Limb (tissue), 2 donors: ENCODE measurements around the gene DRC3.
"Not testable (repeated sequence)": the region's sequence is repeated elsewhere in the genome, so short reads cannot be mapped to it uniquely, and the experiment has no call there.

Source experiments
- DNase-seq, 2 donors: peaks; one replicate each; pipeline ENCODE4 v3.0.0-alpha.2; 2016; ENCODE audit errors: extremely low spot score in 2 of 2

DRC3 gene, protein sequence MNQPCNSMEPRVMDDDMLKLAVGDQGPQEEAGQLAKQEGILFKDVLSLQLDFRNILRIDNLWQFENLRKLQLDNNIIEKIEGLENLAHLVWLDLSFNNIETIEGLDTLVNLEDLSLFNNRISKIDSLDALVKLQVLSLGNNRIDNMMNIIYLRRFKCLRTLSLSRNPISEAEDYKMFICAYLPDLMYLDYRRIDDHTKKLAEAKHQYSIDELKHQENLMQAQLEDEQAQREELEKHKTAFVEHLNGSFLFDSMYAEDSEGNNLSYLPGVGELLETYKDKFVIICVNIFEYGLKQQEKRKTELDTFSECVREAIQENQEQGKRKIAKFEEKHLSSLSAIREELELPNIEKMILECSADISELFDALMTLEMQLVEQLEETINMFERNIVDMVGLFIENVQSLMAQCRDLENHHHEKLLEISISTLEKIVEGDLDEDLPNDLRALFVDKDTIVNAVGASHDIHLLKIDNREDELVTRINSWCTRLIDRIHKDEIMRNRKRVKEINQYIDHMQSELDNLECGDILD

GRCh38 chr17:17972126-17972951 is at the start of gene DRC3, which contains the start of gene TOM1L2:
Gene DRC3 (plus strand): TSS chr17:17972862. CDS start chr17:17977599, 4,737 bp downstream.
Gene TOM1L2 (minus strand): TSS chr17:17972400. CDS start chr17:17972313, 87 bp downstream.
- DNase-seq = peak; percentile 100

GRCh38 chr17:17924131-17924856 is 48.4 kb upstream of the DRC3 start:
- no peak for DNase-seq

GRCh38 chr17:17924857-17925250 is 47.8 kb upstream of the DRC3 start:
- no peak for DNase-seq

DNA sequence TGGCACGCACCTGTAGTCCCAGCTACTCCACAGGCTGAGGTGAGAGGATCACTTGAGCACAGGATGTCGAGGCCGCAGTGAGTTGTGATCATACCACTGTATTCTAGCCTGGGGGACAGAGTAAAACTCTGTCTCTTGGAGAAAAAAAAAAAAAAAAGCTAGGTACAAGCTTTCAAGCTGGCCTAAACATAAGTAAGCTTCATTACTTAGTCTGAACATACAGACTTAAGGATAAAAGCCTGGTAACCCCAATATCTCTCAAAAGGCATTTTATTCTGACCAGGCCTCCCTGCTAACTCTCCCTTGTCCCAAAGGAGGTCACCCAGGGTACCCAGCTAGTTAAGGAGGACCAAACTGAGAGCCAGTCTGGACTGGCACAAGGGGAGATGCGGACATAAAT is 46.6 kb upstream of the DRC3 start:
- no peak for DNase-seq

- DNase-seq = no peak
Observed at GRCh38 chr17:17926840-17927449, 45.7 kb upstream of the DRC3 start.

DNA sequence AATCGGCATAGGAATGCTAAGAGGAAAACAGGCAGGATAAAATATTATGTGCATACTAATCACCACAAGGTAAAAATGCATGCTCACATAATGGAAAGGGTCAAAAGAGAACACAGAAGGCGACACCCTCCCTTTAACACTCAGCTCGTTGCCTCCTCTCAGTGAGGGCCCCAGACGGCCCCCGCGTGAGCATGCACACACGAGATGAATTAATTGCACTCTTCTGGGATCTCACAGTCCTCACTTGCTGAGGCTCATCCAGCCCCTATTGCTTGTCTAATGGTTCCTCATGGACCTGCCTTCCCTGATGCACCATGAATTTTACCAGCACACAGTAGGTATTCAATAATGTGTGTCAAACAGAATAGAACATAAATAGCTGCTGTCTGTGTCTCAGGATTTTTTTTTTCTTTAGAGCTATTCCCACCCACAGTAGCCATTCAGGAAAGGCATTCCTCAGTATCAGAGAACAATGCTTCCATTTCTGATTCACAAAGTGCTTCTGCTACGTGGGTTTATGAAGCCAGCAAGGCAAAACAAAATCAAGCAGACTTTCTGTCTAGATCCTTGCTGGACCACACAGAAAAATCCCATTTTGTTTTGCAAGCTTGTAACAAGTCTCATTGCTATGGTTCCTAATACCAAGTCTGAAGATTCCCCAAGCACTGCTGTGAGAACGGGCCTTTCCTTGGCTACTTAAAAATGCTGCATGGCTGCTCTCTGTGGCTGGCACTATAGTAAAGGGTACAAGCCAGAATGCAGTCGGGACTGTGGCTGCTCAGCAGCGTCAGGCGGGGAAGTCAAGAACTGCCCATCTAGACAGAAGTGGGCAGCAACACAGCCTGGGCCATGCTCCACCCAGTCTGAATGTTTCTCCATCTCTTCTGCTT is 44.0 kb upstream of the DRC3 start:
- DNase-seq = no peak

GRCh38 chr17:17929655-17930380 is 42.8 kb upstream of the DRC3 start:
- no peak for DNase-seq

GRCh38 chr17:17930674-17931073 is 42.0 kb upstream of the DRC3 start:
- DNase-seq = no peak

- DNase-seq = no peak
Observed at GRCh38 chr17:17931159-17931558, 41.5 kb upstream of the DRC3 start.

DNA sequence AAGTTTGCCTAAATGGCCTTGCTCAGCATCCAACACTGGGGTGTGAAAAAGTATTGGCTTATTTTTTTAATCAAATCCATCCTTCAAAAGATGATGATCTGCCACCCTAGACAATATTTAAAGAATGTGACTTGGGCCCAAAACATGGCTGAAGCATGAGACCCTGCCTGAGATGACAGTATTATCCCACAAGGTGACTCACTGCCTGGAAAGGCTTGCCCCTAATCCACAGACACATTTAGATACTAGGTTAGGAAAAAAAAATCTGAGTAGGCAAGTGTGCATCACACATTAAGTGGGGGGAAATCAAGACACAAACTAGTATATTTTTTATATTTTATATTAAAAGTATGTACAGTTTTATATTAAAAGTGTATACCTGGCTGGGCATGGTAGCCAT is 38.9 kb upstream of the DRC3 start:
- DNase-seq = no peak

DNA sequence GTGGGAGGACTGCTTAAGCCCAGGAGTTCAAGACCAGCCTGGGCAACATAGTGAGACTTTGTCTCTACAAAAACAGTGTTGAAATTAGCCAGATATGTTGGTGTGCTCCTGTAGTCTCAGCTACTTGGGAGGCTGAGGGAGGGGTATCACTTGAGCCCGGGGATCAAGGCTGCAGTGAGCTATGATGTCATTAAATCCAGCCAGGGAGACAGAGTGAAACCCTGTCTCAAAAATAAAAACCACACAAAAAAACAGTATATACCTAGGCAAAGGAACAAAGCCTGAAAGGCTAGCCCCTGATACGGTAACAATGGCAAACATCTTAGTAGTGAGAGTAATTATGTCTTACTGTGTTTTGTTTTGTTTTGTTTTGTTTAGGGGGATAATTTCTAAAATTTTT is 38.4 kb upstream of the DRC3 start:
- no peak for DNase-seq

- no peak for DNase-seq
Observed at GRCh38 chr17:17934806-17935205, 37.9 kb upstream of the DRC3 start.

DNA sequence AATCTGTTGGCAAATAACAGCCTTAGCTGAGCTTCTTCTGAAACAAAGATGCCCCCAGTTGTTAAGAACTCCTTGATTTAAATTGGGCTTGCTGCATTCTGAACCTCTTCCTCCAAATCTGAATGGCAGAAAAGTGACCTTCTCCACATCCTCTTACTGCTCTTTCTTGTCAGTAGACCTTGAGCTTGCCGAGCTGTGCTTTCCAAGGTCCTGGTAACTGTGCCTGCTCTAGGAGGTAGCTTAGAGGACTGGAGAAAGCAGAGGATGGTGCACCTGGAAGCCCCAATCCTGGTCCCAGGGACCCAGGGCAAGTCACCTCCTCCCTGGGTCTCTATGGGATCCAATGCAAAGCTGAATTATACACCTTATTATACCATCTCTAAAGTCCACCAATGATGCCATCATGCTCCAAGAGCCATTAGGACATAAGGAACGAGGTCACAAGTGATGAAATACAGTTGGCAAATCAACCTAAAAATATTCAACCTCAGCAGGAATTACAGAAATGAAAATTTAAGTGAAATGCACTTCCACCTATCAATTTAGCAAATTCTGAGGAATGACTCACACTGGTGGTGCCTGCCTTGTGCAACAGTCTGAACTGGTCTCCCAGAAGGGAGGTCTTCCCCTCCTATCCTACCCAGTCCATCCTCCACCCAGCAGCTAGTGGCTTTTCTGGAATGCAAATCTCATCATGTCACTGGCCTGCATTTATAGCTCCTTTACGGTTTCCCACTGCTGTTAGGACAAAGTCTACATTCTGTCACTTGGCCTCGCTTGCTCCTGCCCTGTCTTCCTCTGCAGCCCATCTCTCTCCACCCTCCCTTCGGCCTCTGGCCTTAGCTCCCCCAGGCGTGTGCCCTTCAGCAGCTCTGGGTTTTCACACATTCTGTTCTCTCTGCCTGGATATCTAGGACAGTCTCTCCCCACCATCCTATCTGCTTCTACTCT is 37.1 kb upstream of the DRC3 start:
- DNase-seq = no peak

DNA sequence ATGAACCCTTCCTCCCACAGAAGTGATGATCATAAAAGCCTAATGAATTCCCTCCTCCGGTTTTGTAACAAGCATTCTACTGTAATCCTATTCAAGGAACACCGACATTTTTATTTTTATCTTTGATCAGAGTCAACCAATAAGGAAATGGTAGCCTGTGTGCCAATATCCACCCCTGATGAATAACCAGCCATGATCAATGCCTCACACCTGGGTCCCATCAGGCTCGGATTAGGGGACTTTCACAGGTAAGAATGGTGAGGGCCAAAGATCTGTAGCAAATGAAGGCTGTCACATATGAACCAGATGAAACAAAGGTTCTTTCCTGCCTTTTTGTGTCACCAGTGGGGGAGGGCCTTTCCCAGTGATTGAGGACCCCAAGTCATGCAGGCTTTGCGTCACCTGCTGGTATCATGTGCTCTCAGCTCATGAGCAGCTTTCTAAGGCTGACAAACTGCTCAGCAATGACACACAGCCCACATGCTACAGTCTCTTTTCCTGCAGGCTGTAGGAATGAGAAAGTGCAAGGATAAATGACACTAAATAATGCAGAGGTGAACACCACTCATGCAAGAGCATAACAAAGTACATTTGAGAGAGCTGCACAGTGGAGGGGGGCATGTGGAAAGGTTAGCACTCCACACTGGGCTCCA is 35.3 kb upstream of the DRC3 start:
- DNase-seq = no peak

- DNase-seq = no peak
Observed at GRCh38 chr17:17937958-17938357, 34.7 kb upstream of the DRC3 start.

- no peak for DNase-seq
Observed at GRCh38 chr17:17938388-17939107, 34.1 kb upstream of the DRC3 start.

DNA sequence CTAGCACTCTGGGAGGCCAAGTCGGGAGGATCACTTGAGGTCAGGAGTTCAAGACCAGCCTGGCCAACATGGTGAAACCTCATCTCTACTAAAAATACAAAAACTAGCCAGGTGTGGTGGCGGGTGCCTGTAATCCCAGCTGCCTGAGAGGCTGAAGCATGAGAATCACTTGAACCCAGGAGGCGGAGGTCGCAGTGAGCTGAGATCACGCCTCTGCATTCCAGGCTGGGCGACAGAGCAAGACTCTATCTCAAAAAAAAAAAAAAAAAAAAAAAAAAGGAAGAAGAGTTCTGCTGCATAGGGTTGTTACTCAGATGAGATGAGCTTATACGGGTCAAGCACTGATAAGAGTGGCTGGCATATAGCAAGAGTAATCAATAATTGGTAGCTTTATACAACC is 32.7 kb upstream of the DRC3 start:
- DNase-seq = not testable (repeated sequence)
